B cell (primary cell): Measurements from ENCODE around the gene KLK13. TPM values are rescaled to one million over a fixed set of nuclear protein-coding genes. Genes with fewer than 3 reads are reported as not detected.

ENCODE experiments used
- ATAC-seq: fragments of 200-7000 bp; cut with Tn5 transposase; one replicate; pipeline ENCODE4 v1.10.0; 2021; ENCODE audit warnings: low read depth, mild to moderate bottlenecking, moderate number of reproducible peaks, moderate library complexity
- CTCF ChIA-PET: fragments of 350-600 bp; sonication (Branson Sonifier 250); formaldehyde crosslinking; loops from one replicate; lab custom pipeline; 2021; ENCODE audit warnings: antibody characterized with exemption, inconsistent platforms; lab: Charles Lee
- POLR2A ChIA-PET: fragments of 350-600 bp; sonication (Branson Sonifier 250); formaldehyde crosslinking; loops from one replicate; lab custom pipeline; 2021; ENCODE audit warnings: antibody characterized with exemption; lab: Charles Lee
- DNase-seq: peaks from one replicate; pipeline ENCODE4 v3.0.0; 2013
- H2AFZ ChIP-seq: 2 replicates; pipeline ENCODE4 v1.6.1; 2012; ENCODE audit warnings: mild to moderate bottlenecking, low read depth, low read length; ENCODE audit not compliant: insufficient read depth, poor library complexity, severe bottlenecking
- H3K27ac ChIP-seq, 2 donors: 1 replicate in 1 of 2; 2 replicates in 1 of 2; pipeline ENCODE4 v1.5.1; 2012 to 2013; ENCODE audit warnings: low read length in 2 of 2, mild to moderate bottlenecking in 2 of 2, moderate library complexity in 1 of 2
- H3K27me3 ChIP-seq, 4 experiments: fragments of 200-600 bp in 1 of 4; sonication (generic) in 1 of 4; replicated peaks in 1 of 4; 1 replicate in 2 of 4; 2 replicates in 2 of 4; pipeline versions ENCODE4 v1.6.1 to v1.7.0; 2013 to 2016; ENCODE audit warnings: low read length in 3 of 4, mild to moderate bottlenecking in 2 of 4, mixed read lengths in 1 of 4, moderate library complexity in 1 of 4; ENCODE audit not compliant: insufficient read depth in 4 of 4, control insufficient read depth in 3 of 4; ENCODE audit errors: control extremely low read depth in 1 of 4
- H3K36me3 ChIP-seq, 2 experiments: replicated peaks in 1 of 2; 1 replicate in 1 of 2; 2 replicates in 1 of 2; pipeline versions ENCODE4 v1.6.1 to v1.7.1; 2013; ENCODE audit warnings: low read length in 1 of 2; ENCODE audit not compliant: insufficient read depth in 2 of 2, control insufficient read depth in 1 of 2; ENCODE audit errors: control extremely low read depth in 1 of 2, extremely low read depth in 1 of 2
- H3K4me1 ChIP-seq, 2 donors: fragments of 200-600 bp in 1 of 2; sonication (generic) in 1 of 2; 1 replicate in 1 of 2; 2 replicates in 1 of 2; pipeline versions ENCODE4 v1.5.1 to v1.6.1; 2013 to 2017; ENCODE audit warnings: low read length in 2 of 2; ENCODE audit not compliant: control insufficient read depth in 2 of 2, insufficient read depth in 2 of 2
- H3K4me2 ChIP-seq: replicated peaks from 2 replicates; pipeline ENCODE3; 2012; ENCODE audit warnings: mild to moderate bottlenecking, low read depth, low read length; ENCODE audit not compliant: poor library complexity, severe bottlenecking
- H3K4me3 ChIP-seq, 5 experiments: fragments of 200-600 bp in 1 of 5; sonication (generic) in 1 of 5; 1 replicate in 3 of 5; 2 replicates in 2 of 5; pipeline versions ENCODE4 v1.5.1 to v1.7.0; 2011 to 2016; ENCODE audit warnings: low read length in 4 of 5, mild to moderate bottlenecking in 4 of 5, low read depth in 2 of 5, control low read depth in 1 of 5, moderate library complexity in 1 of 5; ENCODE audit not compliant: insufficient read depth in 1 of 5; ENCODE audit errors: control extremely low read depth in 1 of 5, extremely low read depth in 1 of 5
- H3K79me2 ChIP-seq: fragments of 200-600 bp; sonication (generic); one replicate; pipeline ENCODE4 v1.6.0; 2016; ENCODE audit warnings: low read length; ENCODE audit not compliant: control insufficient read depth, insufficient read depth
- H3K9ac ChIP-seq: fragments of 200-600 bp; sonication (generic); 2 replicates; pipeline ENCODE4 v1.6.1; 2017; ENCODE audit warnings: mild to moderate bottlenecking, low read length, moderate library complexity
- H3K9me3 ChIP-seq, 3 donors: one replicate each; pipeline versions ENCODE4 v1.6.1 to v1.7.1; 2013; ENCODE audit warnings: low read length in 2 of 3; ENCODE audit not compliant: control insufficient read depth in 2 of 3, insufficient read depth in 1 of 3; ENCODE audit errors: control extremely low read depth in 1 of 3
- H4K20me1 ChIP-seq: 2 replicates; pipeline ENCODE4 v1.6.0; 2012; ENCODE audit warnings: mild to moderate bottlenecking, low read length; ENCODE audit not compliant: insufficient read depth, control insufficient read depth, poor library complexity, severe bottlenecking
- H3K27ac Mint-ChIP-seq: one replicate; pipeline ENCODE4 v1.8.0; 2021; ENCODE audit warnings: mixed read lengths
- H3K27me3 Mint-ChIP-seq: one replicate; pipeline ENCODE4 v1.8.0; 2021; ENCODE audit warnings: mixed read lengths
- H3K4me1 Mint-ChIP-seq: one replicate; pipeline ENCODE4 v1.8.0; 2021; ENCODE audit warnings: mixed read lengths
- H3K4me3 Mint-ChIP-seq: one replicate; pipeline ENCODE4 v1.8.0; 2021; ENCODE audit warnings: mixed read lengths
- H3K9me3 Mint-ChIP-seq: one replicate; pipeline ENCODE4 v1.8.0; 2022; ENCODE audit warnings: mixed read lengths; ENCODE audit not compliant: insufficient read depth
- CTCF ChIP-seq: fragments of 200-600 bp; IDR thresholded peaks from one replicate; pipeline ENCODE4 v1.8.0; 2022; ENCODE audit warnings: antibody characterized with exemption, mild to moderate bottlenecking
- EZH2 ChIP-seq: IDR thresholded peaks from 2 replicates; pipeline ENCODE4 v1.6.1; 2012; ENCODE audit warnings: borderline replicate concordance, low read depth, mild to moderate bottlenecking, moderate library complexity, low read length; ENCODE audit not compliant: insufficient read depth, poor library complexity, severe bottlenecking
- WGBS: methylation state at CpG from one replicate; pipeline ENCODE4 v1.1.5; 2013; ENCODE audit warnings: missing lambda C conversion rate; ENCODE audit not compliant: insufficient coverage; 5-methylcytosine and 5-hydroxymethylcytosine counted together
- intact Hi-C: fragments of 100-400 bp; cut with micrococcal nuclease; formaldehyde crosslinking; loops from one replicate; pipeline ENCODE4 v1.10.0; 2022
- polyA plus RNA-seq: library from polyadenylated mRNA; depleted of rRNA; stranded (reverse); fragments of >200 nt; gene quantifications from 2 replicates; pipeline ENCODE4 v1.2.3, GENCODE V29; 2012
- total RNA-seq, 2 donors: library from RNA; stranded (reverse); fragments of 120-200 nt in 1 of 2; gene quantifications; 1 replicate in 1 of 2; 2 replicates in 1 of 2; pipeline versions ENCODE4 v1.2.3 to v1.2.4, GENCODE V29; 2013 to 2022

The KLK13 gene
- total and polyA plus RNA-seq, 2 donors (not counting 1 experiment from before 2014, with no cell fraction given) = not detected

- no peak overlapping the region for H3K4me2 ChIP-seq
- no peak for TF ChIP-seq EZH2
- no peak for TF ChIP-seq CTCF
- no peak overlapping the region for H3K4me3 ChIP-seq
- no peak overlapping the region for H3K27ac ChIP-seq
- Mint-ChIP-seq H3K4me3 (no peak overlapping the region), H3K4me1 (peaks cover 3% of the 10 kb centered on the region), H3K27me3 (peaks cover 49% of the 10 kb centered on the region), H3K9me3 (peaks cover 3% of the 10 kb centered on the region), H3K27ac (no peak overlapping the region)
- no peak for DNase-seq
- CTCF ChIA-PET = no interaction called here
- no peaks in the 10 kb centered on the region for H3K79me2 ChIP-seq
- no peaks in the 10 kb centered on the region for H4K20me1 ChIP-seq
- H2AFZ ChIP-seq = no peak overlapping the region
- POLR2A ChIA-PET = no interaction called here
- H3K9me3 ChIP-seq = peaks cover 0 to 8% (median 0%) of the 10 kb centered on the region in 3 donors
- no peak for ATAC-seq
- WGBS = 0% methylated on average over 1 of the region's 1 CpG
- H3K4me1 ChIP-seq = peaks cover 2 to 4% of the 10 kb centered on the region in 2 donors
- intact Hi-C loops = loop anchor here (10.0 kb wide), 1 partner anchor 94 kb away; no protein-coding TSS in a partner anchor
- no peak overlapping the region for H3K9ac ChIP-seq
- H3K27me3 ChIP-seq = peaks cover 0 to 41% (median 12%) of the 10 kb centered on the region in 4 experiments
- H3K36me3 ChIP-seq = no peaks in the 10 kb centered on the region
Measured at GRCh38 chr19:51060973-51061372, 3.9 kb downstream of the KLK13 start.

GRCh38 chr19:51060336-51060735 lies 4.6 kb downstream of the KLK13 start:
- H3K9me3 Mint-ChIP-seq = peaks cover 3% of the 10 kb centered on the region

More at GRCh38 chr19:51060336-51060735, 4.6 kb downstream of the KLK13 start:
- Histone ChIP-seq H3K27ac (no peak overlapping the region), H3K4me1 (peaks cover 2 to 4% of the 10 kb centered on the region in 2 donors), H3K9ac (no peak overlapping the region), H3K4me3 (no peak overlapping the region), H4K20me1 (no peaks in the 10 kb centered on the region), H3K36me3 (no peaks in the 10 kb centered on the region), H2AFZ (no peak overlapping the region), H3K9me3 (peaks cover 0 to 8% (median 0%) of the 10 kb centered on the region in 3 donors), H3K79me2 (no peaks in the 10 kb centered on the region), H3K27me3 (peaks cover 0 to 35% (median 9%) of the 10 kb centered on the region in 4 experiments), H3K4me2 (no peak overlapping the region)
- DNase-seq = no peak
- Mint-ChIP-seq H3K27me3 (peaks cover 49% of the 10 kb centered on the region), H3K4me3 (no peak overlapping the region), H3K4me1 (peaks cover 3% of the 10 kb centered on the region), H3K27ac (no peak overlapping the region)
- 50% methylated on average over 2 of the region's 4 CpGs for WGBS
- ChIA-PET POLR2A (no interaction called here), CTCF (no interaction called here)
- no peak for ATAC-seq
- intact Hi-C loops = loop anchor here (10.0 kb wide), 1 partner anchor 94 kb away; no protein-coding TSS in a partner anchor
- TF ChIP-seq EZH2 = no peak
- no peak for TF ChIP-seq CTCF
